Immature natural killer cell (primary cell): Measurements from ENCODE around the gene FHIT. TPM values are rescaled to one million over a fixed set of nuclear protein-coding genes. Genes with fewer than 3 reads are reported as not detected.
"Not testable (repeated sequence)": the region's sequence is repeated elsewhere in the genome, so short reads cannot be mapped to it uniquely, and the experiment has no call there.

Experiments used
- DNase-seq, 3 donors: peaks; one replicate each; pipeline ENCODE4 v3.0.0; 2022; ENCODE audit warnings: mixed read lengths in 1 of 3
- H3K27ac Mint-ChIP-seq, 6 donors: one replicate each; pipeline ENCODE4 v1.8.0; 2020; ENCODE audit warnings: mixed read lengths in 6 of 6, mild to moderate bottlenecking in 5 of 6, inconsistent platforms in 4 of 6, moderate library complexity in 3 of 6
- H3K27me3 Mint-ChIP-seq, 3 donors: one replicate each; pipeline ENCODE4 v1.8.0; 2020 to 2021; ENCODE audit warnings: low read depth in 3 of 3, mild to moderate bottlenecking in 3 of 3, mixed read lengths in 3 of 3, moderate library complexity in 3 of 3, inconsistent platforms in 1 of 3
- H3K36me3 Mint-ChIP-seq, 3 donors: one replicate each; pipeline ENCODE4 v1.8.0; 2020; ENCODE audit warnings: mixed read lengths in 3 of 3, inconsistent platforms in 2 of 3, mild to moderate bottlenecking in 2 of 3
- H3K4me1 Mint-ChIP-seq, 2 donors: one replicate each; pipeline ENCODE4 v1.8.0; 2020; ENCODE audit warnings: inconsistent platforms in 2 of 2, mild to moderate bottlenecking in 2 of 2, mixed read lengths in 2 of 2, moderate library complexity in 1 of 2
- H3K4me3 Mint-ChIP-seq, 5 donors: one replicate each; pipeline ENCODE4 v1.8.0; 2020; ENCODE audit warnings: mild to moderate bottlenecking in 5 of 5, mixed read lengths in 5 of 5, inconsistent platforms in 3 of 5, moderate library complexity in 3 of 5
- H3K9me3 Mint-ChIP-seq, 6 donors: one replicate each; pipeline ENCODE4 v1.8.0; 2020; ENCODE audit warnings: mild to moderate bottlenecking in 6 of 6, mixed read lengths in 6 of 6, inconsistent platforms in 4 of 6, moderate library complexity in 3 of 6
- polyA plus RNA-seq, 3 donors: library from polyadenylated mRNA; unstranded; fragments of 300-500 nt; fragmentation: Illumina TruSeq; gene quantifications; one replicate each; pipeline ENCODE4 v1.2.3, GENCODE V29; 2021

Gene FHIT
- polyA plus RNA-seq, 3 donors from 2014 or later = 2.5 to 8.8 (median 3.9) TPM

DNA sequence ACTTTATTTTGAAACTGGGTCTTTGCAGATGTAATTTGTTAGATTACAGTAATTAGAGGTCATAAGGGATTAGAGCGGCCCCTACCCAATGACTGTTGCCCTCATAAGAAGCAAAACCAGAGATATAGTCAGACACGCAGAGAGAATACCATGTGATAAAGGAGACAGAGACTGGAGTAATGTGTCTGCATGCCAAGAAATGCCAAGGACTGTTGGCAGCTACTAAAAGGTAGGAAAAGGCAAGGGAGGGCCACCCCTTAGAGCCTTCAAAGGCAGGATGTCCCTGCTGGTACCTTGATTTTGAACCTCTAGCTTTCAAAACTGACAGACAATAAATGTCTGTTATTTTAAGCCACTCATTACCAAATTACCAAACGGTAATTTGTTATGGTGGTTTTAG, 548.2 kb downstream of the FHIT start:
- peaks cover 0 to 1% (median 0%) of the 10 kb centered on the region in 3 donors for H3K27me3 Mint-ChIP-seq
- H3K4me1 Mint-ChIP-seq = no peaks in the 10 kb centered on the region
- H3K9me3 Mint-ChIP-seq = peaks cover 0 to 1% (median 0%) of the 10 kb centered on the region in 6 donors
- no peak overlapping the region for H3K27ac Mint-ChIP-seq
- H3K36me3 Mint-ChIP-seq = no peaks in the 10 kb centered on the region
- no peak overlapping the region for H3K4me3 Mint-ChIP-seq
- DNase-seq = no peak

DNA sequence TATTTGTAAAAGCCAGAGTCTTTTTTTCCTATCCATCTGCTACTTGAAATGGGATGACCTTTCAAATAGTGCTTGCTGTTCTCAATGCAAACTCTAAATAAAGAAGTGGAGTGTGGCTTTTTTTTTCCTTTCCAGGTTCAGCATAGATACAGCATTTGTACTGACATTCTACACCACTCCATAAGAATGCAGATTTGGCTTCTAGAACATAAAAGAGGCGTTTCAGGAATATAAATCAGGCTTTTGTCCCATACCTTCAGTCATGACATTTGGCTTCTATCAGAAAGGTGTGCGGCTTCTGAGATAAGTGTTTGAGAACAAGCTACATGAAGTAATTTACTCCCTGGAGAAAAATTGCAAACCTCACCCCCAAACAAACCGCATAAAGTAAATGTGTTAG, 553.1 kb downstream of the FHIT start:
- no peaks in the 10 kb centered on the region for H3K4me1 Mint-ChIP-seq
- no peak overlapping the region for H3K27ac Mint-ChIP-seq
- no peaks in the 10 kb centered on the region for H3K27me3 Mint-ChIP-seq
- H3K36me3 Mint-ChIP-seq = no peaks in the 10 kb centered on the region
- peaks cover 0 to 6% (median 2%) of the 10 kb centered on the region in 6 donors for H3K9me3 Mint-ChIP-seq
- DNase-seq = no peak
- no peak overlapping the region for H3K4me3 Mint-ChIP-seq

DNA sequence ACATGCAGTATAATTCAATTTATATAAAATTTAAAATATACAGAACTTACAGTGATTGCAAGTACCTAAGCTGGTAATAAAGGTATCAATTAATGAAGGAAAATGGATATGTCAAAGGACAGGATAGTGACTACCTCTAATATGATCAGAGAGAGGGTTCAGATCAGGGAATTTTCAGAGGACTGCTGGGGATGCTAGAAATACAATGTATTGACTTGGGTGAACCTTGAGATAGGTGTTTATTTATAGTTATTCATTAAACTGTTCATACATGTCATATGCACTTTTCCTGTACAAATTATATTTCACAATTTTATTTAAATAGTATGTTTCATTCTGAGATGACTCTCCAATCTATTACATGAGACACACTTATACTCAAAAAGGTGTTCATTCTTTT, 554.1 kb downstream of the FHIT start:
- no peaks in the 10 kb centered on the region for H3K4me1 Mint-ChIP-seq
- H3K9me3 Mint-ChIP-seq = peaks cover 0 to 12% (median 2%) of the 10 kb centered on the region in 6 donors
- no peak overlapping the region for H3K4me3 Mint-ChIP-seq
- H3K36me3 Mint-ChIP-seq = no peaks in the 10 kb centered on the region
- H3K27me3 Mint-ChIP-seq = no peaks in the 10 kb centered on the region
- no peak for DNase-seq
- H3K27ac Mint-ChIP-seq = no peak overlapping the region

DNA sequence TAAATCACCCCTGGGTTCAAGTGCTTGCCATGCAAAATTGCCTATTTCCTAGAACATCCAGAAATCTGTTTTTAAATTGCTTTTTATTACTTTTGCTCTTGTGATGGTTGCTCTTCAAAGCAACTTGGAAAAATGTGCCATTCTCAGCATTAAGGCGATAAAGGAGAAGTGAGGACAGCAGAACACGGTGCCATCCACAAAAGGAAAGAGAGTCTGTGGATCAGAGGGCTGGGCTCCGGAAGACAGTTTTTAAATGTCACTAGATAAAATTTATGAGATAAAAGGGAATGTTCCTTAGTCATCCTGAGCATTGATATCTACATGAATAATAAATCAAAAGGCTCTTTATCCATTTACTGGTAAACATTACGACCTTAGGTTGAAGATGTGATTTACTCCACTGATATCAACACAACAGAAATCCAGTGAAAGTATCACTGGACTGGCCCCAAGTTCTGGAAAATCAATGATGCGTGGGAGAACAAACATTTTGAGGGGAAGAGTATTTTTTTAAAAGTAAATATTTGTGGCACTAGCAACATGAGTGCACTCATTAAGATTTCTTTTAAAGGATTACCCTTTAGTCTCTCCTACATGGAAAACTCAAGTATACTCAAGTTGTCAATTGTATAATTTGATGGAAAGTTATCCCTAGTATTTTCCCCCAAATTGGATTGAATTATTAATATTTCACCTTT, 554.7 kb downstream of the FHIT start:
- H3K4me3 Mint-ChIP-seq = no peak overlapping the region
- peaks cover 0 to 12% (median 3%) of the 10 kb centered on the region in 6 donors for H3K9me3 Mint-ChIP-seq
- H3K27ac Mint-ChIP-seq = no peak overlapping the region
- peaks cover 0 to 2% (median 0%) of the 10 kb centered on the region in 3 donors for H3K36me3 Mint-ChIP-seq
- H3K27me3 Mint-ChIP-seq = no peaks in the 10 kb centered on the region
- DNase-seq = no peak
- H3K4me1 Mint-ChIP-seq = no peaks in the 10 kb centered on the region

DNA sequence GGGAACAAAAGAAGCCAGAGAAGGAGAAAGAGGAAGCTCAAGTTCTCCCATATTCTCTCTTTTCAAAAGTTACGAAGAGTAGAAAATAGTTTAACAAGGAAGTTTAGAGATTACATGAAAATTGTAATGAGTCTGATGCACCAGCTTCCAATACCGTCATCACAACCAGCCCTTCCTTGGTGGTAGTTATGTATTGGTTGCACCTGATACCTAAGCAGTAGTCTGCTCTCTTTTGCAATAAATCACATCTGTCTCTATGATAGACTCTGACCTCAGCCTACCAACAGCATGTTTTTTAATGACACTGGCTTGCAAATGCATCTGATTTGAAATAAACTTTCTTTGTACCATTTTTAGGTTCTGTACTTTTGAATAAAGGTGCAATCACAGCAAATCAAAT, 575.8 kb downstream of the FHIT start:
- Mint-ChIP-seq H3K9me3 (peaks cover 0 to 11% (median 0%) of the 10 kb centered on the region in 6 donors), H3K36me3 (peaks cover 0 to 4% (median 3%) of the 10 kb centered on the region in 3 donors), H3K4me3 (no peak overlapping the region), H3K27ac (no peak overlapping the region), H3K4me1 (no peaks in the 10 kb centered on the region), H3K27me3 (peaks cover 0 to 3% (median 2%) of the 10 kb centered on the region in 3 donors)
- DNase-seq = no peak

DNA sequence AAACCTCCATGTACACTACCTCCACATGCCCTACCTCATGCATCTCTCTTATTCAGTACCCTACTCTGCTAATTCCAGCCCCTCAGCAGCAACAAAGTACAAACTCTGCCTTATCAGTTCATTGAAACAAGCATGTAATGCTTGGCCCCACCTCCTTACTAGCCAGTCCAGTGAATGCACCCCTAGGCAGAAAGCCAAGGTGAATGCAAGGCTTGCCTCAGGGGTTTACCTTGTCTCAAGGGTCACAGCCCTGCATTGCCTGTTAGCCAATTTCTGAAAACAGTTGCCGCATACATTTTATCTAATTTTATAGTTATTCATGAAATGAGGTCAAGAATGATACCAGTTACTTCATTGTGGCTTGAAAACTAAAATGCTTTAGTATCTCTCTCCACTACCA, 576.4 kb downstream of the FHIT start:
- no peak overlapping the region for H3K27ac Mint-ChIP-seq
- no peak for DNase-seq
- peaks cover 0 to 4% (median 3%) of the 10 kb centered on the region in 3 donors for H3K36me3 Mint-ChIP-seq
- H3K4me3 Mint-ChIP-seq = no peak overlapping the region
- H3K9me3 Mint-ChIP-seq = peaks cover 0 to 11% (median 0%) of the 10 kb centered on the region in 6 donors
- peaks cover 0 to 2% (median 1%) of the 10 kb centered on the region in 3 donors for H3K27me3 Mint-ChIP-seq
- no peaks in the 10 kb centered on the region for H3K4me1 Mint-ChIP-seq

DNA sequence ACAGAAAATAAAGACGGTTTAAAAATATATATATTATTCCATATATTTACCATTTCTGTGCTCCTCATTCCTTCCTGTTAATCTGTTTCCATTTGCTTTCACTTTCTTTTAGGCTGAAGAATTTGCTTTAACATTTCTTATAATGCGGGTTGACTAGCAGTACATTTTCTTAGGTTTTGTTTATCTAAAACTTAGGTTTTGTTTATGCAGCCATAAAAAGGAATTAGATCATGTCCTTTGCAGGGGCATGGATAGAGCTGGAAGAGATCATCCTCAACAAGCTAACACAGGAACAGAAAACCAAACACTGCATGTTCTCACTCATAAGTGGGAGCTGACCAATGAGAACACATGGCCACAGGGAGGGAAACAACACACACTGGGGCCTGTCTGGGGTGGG, 578.1 kb downstream of the FHIT start:
- Mint-ChIP-seq H3K9me3 (peaks cover 0 to 11% (median 6%) of the 10 kb centered on the region in 6 donors), H3K4me1 (no peaks in the 10 kb centered on the region), H3K36me3 (peaks cover 0 to 4% (median 3%) of the 10 kb centered on the region in 3 donors), H3K27me3 (peaks cover 0 to 2% (median 1%) of the 10 kb centered on the region in 3 donors), H3K4me3 (no peak overlapping the region), H3K27ac (no peak overlapping the region)
- DNase-seq = no peak

DNA sequence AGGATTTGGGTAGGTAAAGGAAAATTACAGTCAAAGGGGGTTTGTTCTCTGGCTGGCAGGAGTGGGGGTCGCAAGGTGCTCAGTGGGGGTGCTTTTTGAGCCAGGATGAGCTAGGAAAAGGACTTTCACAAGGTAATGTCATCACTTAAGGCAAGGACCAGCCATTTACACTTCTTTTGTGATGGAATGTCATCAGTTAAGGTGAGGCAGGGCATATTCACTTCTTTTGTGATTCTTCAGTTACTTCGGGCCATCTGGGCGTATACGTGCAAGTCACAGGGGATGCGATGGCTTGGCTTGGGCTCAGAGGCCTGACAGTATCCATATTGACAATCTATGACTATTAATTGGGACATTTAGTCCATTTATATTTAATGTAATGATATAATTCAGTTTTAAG, 578.9 kb downstream of the FHIT start:
- not testable (repeated sequence) for H3K4me1 Mint-ChIP-seq, H3K36me3 Mint-ChIP-seq, H3K27me3 Mint-ChIP-seq, DNase-seq, H3K27ac Mint-ChIP-seq, H3K4me3 Mint-ChIP-seq
- H3K9me3 Mint-ChIP-seq = peaks cover 0 to 11% (median 6%) of the 10 kb centered on the region in 6 donors

DNA sequence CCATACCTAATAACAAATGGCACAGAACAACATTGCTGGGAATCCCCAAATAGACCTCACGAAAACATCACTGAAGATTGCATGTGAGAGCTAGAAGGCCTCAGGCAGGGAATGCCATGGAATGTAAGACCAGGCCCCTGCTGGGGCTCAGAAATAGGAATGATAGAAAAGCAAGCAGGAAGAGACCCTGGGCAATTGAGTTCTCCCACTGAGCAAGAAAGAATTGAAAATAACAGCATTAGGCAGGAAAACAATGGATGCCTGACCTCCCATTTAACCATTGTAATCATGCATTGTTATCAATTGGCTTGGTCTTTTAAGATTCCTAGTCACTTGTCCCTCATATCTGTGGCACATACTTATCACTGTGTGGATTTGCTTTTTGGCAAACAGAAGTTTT, 581.6 kb downstream of the FHIT start:
- Mint-ChIP-seq H3K4me3 (no peak overlapping the region), H3K4me1 (no peaks in the 10 kb centered on the region), H3K36me3 (peaks cover 0 to 3% (median 0%) of the 10 kb centered on the region in 3 donors), H3K9me3 (peaks cover 1 to 16% (median 10%) of the 10 kb centered on the region in 6 donors), H3K27ac (no peak overlapping the region), H3K27me3 (peaks cover 0 to 2% (median 1%) of the 10 kb centered on the region in 3 donors)
- no peak for DNase-seq

DNA sequence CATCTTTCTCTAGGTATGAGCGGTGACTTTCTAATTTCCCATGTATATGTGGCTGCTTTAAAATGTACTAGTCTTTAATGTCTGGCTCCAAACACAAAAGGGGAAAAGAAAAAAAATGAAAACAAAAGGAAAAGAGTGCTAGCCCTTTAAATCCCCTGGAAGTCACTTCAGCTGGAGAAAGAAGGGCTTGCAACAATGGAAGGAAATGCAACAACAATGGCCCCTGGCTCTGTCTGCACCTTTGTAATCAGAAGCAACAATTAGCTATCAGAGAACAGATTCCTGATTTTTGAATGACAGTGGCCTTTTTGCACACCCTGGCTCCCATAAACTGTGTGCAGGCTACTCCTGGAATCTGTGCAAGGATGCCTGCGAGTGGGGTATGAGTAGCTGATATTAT, 591.2 kb downstream of the FHIT start:
- H3K9me3 Mint-ChIP-seq = peaks cover 0 to 24% (median 7%) of the 10 kb centered on the region in 6 donors
- no peak overlapping the region for H3K4me3 Mint-ChIP-seq
- peaks cover 0 to 4% (median 3%) of the 10 kb centered on the region in 3 donors for H3K36me3 Mint-ChIP-seq
- H3K27ac Mint-ChIP-seq = no peak overlapping the region
- no peaks in the 10 kb centered on the region for H3K4me1 Mint-ChIP-seq
- peaks cover 0 to 8% (median 0%) of the 10 kb centered on the region in 3 donors for H3K27me3 Mint-ChIP-seq
- DNase-seq = no peak

DNA sequence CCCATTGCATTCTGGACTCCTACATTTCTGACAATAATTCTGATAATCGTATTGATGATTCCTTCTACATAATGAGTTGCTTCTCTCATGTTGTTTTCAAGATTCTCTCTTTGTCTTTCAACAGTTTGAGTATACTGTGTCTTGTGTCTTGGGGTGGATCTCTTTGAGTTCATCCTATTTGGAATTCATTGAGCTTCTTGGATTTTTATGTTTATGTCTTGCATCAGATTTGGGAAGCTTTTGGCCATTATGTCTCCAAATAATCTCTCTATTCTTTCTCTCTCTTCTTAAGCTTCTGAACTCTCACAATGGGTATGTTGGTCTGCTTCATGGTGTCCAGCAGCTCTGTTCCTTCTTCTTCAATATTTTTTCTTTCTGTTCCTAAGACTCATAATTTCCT, 592.2 kb downstream of the FHIT start:
- no peak overlapping the region for H3K4me3 Mint-ChIP-seq
- H3K9me3 Mint-ChIP-seq = peaks cover 0 to 21% (median 7%) of the 10 kb centered on the region in 6 donors
- no peak overlapping the region for H3K27ac Mint-ChIP-seq
- no peaks in the 10 kb centered on the region for H3K4me1 Mint-ChIP-seq
- peaks cover 0 to 4% (median 3%) of the 10 kb centered on the region in 3 donors for H3K36me3 Mint-ChIP-seq
- no peak for DNase-seq
- H3K27me3 Mint-ChIP-seq = peaks cover 0 to 8% (median 0%) of the 10 kb centered on the region in 3 donors

DNA sequence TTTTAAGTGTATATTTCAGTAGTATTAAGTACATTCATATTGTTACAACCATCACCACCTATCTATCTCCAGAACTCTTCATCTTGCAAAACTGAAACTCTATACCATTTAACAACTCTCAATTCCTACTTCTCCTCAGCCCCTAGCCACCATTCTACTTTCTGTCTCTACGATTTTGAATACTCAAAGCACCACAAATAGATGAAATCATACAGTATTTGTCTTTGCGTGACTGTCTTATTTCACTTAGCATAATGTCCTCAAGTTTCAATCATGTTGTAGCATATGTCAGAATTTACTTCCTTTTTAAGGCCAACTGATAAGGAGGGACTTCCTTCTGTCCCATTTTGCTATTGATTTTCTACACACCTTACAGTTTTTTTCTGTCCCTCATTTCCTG, 593.3 kb downstream of the FHIT start:
- no peak for DNase-seq
- H3K36me3 Mint-ChIP-seq = peaks cover 0 to 4% (median 3%) of the 10 kb centered on the region in 3 donors
- no peaks in the 10 kb centered on the region for H3K4me1 Mint-ChIP-seq
- H3K27ac Mint-ChIP-seq = no peak overlapping the region
- H3K27me3 Mint-ChIP-seq = peaks cover 0 to 10% (median 0%) of the 10 kb centered on the region in 3 donors
- no peak overlapping the region for H3K4me3 Mint-ChIP-seq
- peaks cover 0 to 21% (median 4%) of the 10 kb centered on the region in 6 donors for H3K9me3 Mint-ChIP-seq

DNA sequence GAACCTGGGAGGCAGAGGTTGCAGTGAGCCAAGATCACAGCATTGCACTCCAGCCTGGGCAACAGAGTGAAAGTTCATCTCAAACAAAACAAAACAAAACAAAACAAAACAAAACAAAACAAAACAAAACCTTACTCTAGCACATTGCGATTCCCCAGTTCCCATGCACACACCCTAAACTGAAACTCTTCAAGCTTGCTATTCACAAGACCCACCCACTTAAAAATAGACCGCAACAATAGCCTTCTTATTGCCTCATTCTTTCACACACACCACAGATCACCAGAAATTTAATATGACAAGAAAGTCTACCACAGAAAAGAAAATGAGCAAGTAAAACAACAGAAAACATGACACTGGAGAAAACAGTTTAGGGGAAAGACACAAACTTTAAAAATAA, 598.4 kb downstream of the FHIT start:
- peaks cover 0 to 9% (median 0%) of the 10 kb centered on the region in 3 donors for H3K27me3 Mint-ChIP-seq
- H3K9me3 Mint-ChIP-seq = peaks cover 0 to 6% (median 0%) of the 10 kb centered on the region in 6 donors
- H3K4me1 Mint-ChIP-seq = peaks cover 0 to 1% of the 10 kb centered on the region in 2 donors
- no peak for DNase-seq
- no peak overlapping the region for H3K27ac Mint-ChIP-seq
- H3K4me3 Mint-ChIP-seq = peak overlapping the region in 1 of 5 donors; percentile 27
- H3K36me3 Mint-ChIP-seq = no peaks in the 10 kb centered on the region

DNA sequence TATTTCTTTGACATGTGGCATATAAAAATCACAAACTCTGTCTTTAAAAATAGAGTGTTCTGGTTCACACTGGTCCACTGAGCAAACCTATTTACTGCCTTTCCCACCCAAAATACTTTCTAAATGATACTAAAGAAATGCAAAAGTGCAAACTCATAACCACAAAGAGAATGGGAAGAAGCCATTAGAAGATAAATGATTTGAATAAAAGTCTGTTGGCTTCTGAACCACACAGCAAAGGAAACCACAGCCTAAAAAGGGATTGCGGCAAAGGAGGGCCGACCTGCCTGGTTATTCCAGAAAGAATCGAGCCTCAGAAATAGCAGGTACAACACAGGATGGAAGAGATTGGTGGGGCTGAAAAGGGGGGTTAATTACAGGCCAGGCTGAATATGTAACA, 599.5 kb downstream of the FHIT start:
- peaks cover 0 to 7% (median 0%) of the 10 kb centered on the region in 6 donors for H3K9me3 Mint-ChIP-seq
- H3K27me3 Mint-ChIP-seq = peaks cover 0 to 9% (median 0%) of the 10 kb centered on the region in 3 donors
- H3K4me3 Mint-ChIP-seq = no peak overlapping the region
- H3K27ac Mint-ChIP-seq = peak overlapping the region in 1 of 6 donors; percentile 16
- DNase-seq = no peak
- peaks cover 0 to 1% of the 10 kb centered on the region in 2 donors for H3K4me1 Mint-ChIP-seq
- no peaks in the 10 kb centered on the region for H3K36me3 Mint-ChIP-seq
